ENCODE data around the gene C12orf76.
"Not testable (repeated sequence)": the region's sequence is repeated elsewhere in the genome, so short reads cannot be mapped to it uniquely, and the experiment has no call there.

Gene C12orf76

DNA sequence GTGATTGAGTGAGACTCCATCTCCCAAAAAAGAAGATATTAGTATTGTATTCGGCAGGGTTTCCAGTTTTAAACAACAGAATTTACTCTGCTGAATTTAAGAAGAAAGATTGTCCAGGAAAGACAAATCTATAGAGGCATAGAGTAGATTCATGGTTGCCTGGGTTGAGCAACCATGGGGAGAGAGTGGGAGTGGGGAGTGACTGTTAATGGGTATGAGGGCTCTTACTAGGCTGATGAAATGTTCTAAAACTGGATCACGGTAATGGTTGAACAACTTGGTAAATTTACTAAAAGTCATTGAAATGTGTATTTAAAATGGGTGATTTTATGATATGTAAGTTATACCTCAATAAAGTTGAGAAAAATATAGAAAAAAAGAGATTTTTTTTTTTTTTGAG lies 13.9 kb upstream of the C12orf76 start:
- DNase-seq, result no peak

DNA sequence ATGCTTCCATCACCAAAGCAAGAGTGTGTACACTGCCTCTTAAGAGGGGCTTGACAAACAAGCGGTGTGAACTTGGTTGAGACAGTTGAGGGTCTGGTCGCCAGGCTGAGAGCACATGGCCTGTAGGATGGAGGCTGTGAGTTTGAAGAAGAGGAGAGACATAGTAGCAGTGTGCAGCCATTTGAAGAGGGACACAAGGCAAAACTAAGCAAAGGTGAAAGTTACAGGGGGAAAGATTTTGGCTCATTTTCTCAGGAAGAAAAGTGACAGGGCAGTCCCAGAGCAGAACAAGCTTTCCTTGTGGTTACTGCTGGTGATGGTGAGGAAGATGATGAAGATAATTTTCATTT lies 11.3 kb upstream of the C12orf76 start:
- no peak for DNase-seq

DNA sequence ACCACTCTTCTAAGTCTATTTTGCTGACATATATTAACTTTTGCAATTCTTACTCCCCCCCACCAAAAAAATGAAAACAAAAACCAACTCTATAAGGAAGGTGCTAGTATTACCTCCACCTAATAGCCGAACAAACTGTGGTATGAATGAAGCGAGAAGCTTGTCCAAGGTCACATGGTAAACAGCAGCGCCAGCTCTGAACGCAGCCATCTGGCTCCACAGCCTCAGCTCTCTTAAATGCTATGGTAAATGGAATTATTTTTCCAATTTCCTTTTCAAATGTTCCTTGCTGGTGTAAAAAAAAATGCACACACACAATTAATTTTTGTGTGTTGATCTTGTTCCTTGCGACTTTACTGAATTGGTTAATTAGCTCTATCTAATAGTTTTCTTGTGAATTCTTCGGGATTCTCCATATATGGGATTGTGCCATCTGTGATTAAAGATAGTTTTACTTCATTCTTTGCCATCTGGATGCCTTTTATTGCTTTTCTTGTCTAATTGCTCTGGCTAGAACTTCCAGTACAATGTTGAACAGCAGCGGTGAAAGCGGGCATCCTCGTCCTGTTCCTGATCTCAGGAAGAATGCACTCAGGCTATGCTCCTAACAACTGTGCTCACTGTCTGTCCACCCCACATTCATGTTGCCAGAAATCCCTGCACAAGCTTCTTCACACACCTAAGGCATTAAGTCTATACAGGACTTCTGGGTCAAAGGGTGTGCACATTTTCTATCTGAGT lies 10.7 kb upstream of the C12orf76 start:
- DNase-seq, result no peak

DNA sequence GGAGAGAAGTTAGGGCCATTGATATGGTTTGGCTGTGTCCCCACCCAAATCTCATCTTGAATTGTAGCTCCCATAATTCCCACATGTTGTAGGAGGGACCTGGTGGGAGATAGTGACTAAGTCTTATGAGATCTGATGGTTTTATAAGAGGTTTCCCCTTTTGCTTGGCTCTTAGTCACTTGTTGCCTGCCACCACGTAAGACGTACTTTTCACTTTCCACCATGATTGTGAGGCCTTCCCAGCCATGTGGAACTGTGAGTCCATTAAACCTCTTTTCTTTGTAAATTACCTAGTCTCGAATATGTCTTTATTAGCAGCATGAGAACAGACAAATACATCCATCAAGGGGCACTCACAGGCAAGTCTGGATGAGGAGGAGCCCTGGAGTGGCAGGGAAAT lies 8.3 kb upstream of the C12orf76 start:
- DNase-seq, result not testable (repeated sequence)

DNA sequence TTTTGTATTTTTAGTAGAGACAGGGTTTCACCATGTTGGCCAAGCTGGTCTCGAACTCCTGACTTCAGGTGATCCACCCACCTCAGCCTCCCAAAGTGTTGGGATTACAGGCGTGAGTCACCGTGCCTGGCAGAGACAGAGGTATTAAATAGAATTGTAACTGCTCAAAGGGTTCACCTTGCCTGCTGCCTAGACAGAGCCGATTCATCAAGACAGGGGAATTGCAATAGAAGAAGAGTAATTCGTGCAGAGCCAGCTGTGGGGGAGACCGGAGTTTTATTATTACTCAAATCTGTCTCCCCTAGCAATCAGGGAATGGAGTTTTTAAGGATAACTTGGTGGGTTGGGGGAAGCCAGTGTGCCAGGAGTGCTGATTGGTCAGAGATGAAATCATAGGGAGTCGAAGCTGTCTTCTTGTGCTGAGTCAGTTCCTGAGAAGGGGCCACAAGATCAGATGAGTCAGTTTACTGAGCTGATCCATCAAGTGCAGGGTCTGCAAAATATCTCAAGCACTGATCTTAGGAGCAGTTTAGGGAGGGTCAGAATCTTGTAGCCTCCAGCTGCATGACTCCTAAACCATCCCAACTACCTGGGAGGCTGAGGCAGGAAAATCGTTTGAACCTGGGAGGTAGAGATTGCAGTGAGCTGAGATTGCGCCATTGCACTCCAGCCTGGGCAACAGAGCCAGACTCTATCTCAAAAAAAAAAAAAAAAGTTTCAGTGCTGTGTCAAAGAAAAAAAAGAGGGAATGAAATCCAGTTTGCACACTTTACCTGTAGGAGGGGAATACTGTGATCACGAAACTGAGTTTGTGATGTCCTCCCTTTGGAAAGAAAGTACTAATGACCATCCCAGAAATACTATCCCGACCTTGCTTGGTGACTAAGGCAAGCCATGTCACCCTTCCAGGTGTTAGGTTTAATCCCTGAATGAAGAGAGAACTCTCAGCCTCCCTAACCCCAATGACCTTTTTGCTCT lies 7.3 kb upstream of the C12orf76 start:
- DNase-seq, result not testable (repeated sequence)

DNA sequence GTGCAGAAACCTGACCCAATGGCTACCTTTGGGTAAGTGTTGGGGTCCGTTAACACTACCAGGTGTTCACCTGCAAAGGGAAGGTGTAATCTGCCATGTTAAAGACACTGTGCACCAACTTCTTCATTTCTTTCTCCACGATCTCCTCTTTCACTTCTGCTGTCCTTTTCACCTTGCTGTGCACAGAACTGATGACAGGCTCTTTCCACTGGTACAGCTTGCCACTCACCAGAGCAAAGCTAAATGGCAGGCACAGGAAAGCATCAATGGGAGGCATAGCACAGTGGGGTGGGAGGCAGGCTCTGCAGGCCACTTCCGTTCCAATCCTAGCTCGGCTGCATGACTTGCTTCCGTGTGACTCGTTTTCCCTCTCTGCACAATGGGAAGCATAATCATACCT lies 2.6 kb upstream of the C12orf76 start:
- no peak for DNase-seq

DNA sequence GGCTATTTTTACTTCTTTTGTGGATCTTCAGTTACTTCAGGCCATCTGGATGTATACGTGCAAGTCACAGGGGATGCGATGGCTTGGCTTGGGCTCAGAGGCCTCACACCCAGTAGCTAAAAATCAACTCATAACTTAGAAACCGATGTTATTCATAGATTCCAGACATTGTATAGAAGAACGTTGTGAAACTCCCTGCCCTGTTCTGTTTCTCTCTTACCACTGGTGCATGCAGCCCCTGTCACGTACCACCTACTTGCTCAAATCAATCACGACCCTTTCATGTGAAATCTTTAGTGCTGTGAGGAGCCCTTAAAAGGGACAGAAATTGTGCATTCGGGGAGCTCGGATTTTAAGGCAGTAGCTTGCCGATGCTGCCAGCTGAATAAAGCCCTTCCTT lies 1.3 kb upstream of the C12orf76 start:
- not testable (repeated sequence) for DNase-seq

DNA sequence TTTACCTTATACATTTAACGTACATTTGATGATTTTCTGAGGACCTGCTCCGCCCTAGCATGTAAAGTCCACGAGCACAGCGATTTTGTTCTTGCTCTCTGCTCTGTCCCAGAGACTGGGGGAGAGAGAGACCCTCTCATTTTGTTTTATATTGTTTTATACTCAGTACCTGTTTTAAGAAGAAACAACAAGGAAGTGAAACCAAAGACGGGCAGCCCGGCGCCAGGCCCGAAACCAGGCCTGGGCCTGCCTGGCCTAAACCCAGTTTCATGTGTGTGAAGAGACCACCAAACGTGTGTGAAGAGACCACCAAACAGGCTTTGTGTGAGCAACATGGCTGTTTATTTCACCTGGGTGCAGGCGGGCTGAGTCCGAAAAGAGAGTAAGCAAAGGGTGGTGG lies 712 bp upstream of the C12orf76 start:
- not testable (repeated sequence) for DNase-seq

DNA sequence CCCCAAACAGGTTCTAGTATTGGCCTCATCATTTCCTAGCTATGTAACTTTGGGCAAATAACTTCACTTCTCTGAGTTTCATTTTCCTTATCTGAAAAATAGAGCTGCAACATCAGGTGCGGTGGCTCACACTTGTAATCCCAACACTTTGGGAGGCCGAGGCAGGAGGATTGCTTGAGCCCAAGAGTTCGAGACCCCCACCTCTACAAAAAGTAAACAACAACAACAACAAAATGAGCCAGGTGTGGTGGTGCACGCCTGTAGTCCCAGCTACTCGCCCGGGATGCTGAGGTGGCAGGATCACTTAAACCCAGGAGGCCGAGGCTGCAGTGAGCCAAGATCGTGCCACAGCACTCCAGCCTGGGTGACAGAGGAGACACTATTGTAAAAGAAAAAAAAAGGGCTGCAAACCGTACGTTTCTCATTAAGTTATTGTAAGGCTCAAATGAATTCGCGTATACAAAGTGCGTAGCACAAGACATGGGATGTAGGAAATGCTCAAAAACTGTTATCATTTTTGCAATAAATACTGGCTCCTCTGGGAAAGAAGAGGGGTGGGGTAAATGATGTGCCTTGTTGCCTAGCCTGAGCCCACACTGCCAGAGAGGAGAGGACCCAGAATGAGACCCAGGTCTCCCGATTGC lies 903 bp downstream of the C12orf76 start:
- DNase-seq, result no peak

DNA sequence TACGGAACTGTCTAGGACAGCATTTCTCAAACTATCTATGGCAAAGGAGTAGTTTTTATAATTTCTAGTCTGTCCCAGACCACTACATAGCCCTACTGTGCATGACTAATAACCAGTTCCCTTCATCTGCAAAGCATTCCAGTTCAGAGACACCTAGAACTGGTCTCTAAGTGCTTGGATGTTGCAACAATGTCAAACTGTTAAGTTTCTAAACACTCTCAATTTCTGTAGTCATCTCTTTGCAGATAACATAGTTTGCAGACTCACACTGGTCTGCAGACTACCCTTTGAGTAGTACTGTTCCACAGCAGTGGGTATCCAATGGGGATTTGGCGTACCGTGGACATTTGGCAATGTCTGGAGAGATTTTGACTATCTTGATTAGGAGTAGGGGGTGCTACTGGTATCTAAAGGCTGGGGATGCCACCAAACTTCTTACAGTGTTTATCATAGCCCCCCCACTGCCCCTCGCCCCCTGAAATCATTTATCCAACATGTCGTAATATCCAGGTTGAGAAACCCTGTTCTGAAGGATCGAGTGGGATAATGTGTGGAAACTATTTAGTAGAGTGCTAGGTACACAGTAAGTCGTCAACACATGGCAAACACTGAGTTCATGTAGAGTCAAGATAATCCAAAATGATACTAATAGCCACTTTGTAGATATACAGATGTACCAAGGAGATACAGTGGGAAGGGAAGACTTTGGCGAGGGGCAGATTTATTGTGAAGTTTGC lies 1.7 kb downstream of the C12orf76 start:
- DNase-seq, result no peak

DNA sequence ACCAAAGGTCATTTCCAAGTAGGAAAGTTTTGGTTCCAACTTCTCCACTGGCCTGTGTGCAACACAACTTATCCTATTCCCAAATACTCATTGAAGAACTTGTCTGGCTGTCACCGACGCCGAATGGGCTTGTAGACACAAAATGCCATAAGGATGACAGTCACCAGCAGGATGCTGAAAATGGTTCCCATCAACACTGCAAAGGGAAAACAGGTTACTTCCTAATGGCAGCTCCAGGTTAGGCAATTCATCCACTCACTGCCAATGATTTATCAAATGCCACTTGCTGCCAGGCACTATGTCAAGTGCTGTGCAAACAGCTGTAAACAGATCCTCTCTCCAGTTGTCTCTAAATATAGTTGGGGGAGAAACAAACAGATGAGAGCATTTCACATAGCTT lies 6.1 kb downstream of the C12orf76 start:
- DNase-seq, result no peak

DNA sequence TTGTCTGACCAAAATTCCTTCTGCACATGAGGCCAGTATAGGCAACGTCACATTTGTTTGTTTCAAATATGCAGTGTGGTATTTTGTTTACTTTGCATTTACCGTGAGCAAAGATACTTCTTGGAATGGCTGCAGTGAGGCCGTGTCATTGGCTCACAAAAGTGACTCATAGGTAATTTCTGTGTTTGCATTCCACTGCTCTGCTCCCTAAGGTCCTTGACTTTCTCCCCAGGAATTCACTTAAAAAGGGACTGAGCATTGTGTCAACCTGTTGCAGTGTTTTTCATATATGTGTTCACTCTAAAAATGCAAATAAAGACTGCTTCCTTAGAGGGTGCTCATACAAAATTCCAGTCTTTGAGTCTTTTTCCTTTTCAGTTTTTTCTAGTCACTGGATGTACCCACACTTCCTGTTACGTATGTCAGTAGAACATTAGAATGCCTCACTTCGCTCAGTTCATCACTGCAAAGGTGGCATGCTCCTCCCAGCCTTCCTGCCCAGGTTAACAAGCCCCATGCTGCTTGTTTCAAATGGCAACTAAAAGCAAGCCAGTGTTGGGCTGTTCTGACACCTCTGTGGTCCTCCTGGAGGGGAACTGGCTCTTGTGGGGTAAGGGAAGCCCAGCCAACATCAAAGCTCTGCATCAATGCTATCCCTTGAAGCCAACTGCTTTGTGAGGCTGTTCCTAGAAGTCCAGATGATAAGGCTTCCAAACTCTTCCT lies 9.1 kb downstream of the C12orf76 start:
- DNase-seq, result peak; percentile 35

DNA sequence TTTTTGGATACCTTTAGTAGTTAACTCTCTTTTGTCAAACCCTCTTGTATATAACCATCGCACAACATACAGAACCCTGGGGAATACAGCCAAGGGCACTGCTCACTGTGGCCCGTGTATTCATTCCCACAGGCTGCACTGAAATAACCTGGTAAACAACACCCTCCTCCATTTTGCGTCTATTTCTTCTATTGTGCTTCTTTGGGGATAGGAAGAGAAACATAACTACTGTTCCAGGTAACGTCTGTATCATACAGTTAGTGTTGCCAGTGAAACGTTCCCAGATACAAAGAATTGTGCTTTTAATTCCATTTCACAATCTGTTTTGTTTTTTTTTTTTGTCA lies 9.6 kb downstream of the C12orf76 start:
- DNase-seq, result no peak

DNA sequence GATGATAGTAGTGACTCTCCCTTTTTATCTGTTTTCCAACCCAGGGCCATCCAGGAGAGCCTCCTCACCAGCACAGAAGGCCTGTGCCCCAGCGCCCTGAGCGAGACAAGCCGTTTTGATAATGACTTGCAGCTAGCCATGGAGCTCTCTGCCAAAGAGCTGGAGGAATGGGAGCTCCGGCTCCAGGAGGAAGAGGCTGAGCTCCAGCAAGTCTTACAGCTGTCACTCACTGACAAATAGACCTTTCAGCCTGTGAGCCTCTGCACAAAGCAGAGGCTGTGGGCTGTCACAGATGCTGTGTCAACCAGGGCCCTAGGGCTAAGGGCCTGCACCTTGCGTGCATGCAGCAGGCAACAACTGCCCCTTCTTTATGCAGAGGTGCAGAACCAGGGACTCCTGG lies 11.0 kb downstream of the C12orf76 start:
- DNase-seq, result no peak

DNA sequence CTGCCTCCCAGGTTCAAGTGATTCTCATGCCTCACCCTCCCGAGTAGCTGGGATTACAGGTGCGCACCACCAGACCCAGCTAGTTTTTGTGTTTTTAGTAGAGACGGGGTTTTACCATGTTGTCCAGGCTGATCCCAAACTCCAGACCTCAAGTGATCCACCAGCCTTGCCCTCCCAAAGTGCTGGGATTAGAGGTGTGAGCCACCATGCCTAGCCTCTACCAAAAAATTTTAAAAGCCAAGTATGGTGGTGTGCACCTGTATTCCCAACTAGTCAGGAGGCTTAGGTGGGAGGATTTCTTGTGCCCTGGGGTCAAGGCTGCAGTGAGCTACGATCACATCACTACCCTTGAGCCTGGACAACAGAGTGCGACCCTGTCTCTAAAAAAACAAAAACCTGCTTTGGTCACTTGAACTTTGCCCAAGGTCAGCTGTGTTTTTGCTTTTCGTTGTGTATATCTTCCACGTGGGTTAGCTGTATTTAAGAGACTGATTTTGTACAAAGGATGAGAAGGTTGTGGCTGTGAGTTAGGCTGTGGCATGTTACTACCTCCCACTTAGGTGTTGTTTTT lies 12.7 kb downstream of the C12orf76 start:
- no peak for DNase-seq

DNA sequence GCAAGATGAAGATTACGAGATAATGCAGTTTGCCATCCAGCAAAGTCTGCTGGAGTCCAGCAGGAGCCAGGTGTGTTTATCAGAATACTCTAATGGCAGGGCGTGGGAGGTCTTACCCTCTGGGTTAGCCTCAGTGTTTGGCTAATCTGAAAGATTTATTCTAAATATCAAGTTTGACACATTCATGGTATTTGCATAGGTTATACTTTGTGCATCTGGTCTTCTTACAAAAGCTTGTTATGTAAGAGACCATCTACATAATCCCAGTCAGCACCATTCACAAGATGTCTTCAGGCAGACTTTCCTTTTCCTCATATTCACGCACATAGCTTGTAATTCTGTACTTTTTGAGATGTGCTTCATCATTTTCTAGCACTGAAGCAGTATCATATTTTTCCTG lies 14.4 kb downstream of the C12orf76 start:
- DNase-seq, result no peak

DNA sequence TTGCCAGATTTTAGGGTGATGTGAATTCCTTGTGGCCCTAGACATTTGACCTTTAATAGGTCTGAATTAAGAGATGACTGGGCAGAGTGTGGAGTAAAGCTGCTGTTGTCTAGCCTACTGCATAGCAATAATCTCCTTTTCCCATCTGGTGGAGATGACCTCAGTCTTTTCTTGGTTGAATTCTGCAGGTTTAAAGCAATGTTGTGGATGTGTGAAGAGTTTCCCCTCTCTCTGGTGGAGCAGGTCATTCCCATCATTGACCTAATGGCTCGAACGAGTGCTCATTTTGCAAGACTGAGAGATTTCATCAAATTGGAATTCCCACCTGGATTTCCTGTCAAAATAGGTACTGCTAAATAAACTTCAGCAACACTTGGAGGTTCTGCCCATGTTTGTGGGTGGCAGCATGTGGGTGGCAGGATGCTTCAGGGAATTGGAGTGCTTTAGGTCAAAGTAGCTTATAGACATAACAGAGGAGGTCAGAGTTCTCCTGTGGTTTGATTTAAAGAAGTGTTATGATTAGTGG lies 19.0 kb downstream of the C12orf76 start:
- no peak for DNase-seq

DNA sequence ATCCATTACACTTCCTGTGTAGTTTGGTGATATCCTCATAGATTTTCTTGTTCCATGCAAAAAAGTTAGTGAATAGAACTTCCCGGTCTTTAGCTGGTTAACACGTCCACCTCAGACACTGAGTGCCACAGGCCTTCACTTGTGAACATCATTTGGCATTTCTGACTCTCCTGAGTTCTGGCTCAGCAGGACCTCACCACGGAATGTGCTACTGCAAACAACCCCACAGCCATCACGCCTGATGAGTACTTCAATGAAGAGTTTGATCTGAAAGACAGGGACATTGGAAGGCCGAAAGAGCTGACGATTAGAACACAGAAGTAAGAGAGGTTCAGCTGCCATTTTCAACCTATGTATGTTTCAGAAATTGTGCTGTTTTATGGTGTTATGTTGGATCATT lies 20.0 kb downstream of the C12orf76 start:
- DNase-seq, result no peak

DNA sequence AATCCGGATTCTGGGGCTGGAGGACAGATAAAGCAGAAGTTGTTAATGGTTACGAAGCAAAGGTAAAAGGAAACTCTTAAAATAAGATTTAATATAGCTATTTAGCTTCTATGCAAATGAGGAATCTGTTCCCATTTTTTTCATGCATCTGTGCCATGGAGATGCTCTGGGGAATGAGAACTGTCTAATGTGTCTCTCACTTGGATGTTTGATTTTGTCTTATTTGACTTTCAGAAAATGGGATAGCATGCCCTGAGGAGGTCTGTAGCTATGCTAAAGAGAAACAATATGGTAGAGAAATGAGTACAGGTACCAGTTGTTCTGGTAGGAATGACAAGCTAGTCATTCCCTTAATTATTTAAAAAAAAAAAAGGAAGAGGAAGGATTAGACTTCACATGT lies 24.3 kb downstream of the C12orf76 start:
- DNase-seq, result no peak

DNA sequence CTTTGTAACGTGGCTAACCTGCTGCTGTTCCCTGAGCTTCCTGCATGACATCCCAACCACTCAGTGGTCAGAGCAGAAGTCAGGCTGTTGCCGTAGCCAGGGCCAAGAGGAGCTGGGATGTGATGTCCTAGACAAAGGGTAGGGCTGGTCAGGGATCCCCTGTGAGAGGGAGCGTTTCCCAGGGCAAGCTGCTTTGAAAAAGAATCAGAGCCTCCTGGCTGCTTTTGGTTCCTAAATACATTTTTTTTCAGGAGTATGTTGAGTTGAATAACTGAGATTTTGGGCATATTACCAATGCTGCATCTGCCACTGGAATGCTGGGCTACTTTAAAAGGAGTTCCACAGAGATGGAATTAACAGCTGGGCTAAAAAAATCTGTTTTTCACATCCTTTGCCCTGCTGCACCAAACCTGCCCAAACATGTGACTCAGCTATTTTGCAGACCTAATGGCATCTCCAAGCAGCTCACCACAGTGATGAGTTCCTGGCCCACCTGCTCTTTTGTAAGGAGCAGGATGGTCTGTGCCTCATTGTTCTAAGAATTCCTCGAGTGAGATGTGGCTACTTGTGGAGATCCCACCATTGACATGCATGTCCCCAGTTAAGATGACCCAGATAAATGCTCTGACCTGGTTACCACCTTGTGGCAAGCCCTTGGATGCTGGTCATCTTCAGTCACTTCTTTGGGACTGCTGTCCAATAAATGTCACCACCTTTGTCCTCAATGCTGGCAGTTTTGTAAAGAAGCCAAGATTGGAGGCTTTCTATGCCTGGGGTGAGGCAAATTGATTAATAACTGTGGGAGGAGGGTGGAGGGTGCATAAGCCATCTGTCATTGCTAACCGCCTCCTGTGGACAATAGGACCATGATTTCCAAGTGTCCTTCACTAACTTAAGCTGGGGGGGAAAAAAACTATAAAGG lies 25.0 kb downstream of the C12orf76 start:
- DNase-seq, result no peak

DNA sequence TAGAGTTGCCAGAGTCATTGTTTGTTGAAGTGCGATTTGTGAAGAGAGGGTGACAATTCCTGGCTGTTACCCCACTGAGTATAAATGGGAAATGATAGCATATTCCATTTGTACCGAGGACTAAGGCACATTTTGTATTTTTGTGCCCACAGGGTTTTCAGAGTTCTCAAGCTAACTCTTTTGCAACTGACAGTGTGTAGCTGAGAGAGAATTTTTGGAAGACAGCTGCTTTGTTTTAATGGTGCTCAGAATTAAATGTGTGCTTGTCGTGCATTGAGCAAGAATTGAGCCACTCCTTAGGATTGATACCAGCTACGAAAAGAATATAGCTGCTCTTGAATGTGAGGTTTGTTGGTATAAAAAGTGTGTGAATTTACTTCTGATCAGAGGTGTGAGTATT lies 27.4 kb downstream of the C12orf76 start:
- no peak for DNase-seq
